ENCODE data around the gene MPPED1. TPM values are rescaled to one million over a fixed set of nuclear protein-coding genes. Genes with fewer than 3 reads are reported as not detected.

Gene MPPED1
- total and polyA plus RNA-seq, 8 donors, result 0.19 to 1.5 (median 0.47) TPM; not detected in 4

DNA sequence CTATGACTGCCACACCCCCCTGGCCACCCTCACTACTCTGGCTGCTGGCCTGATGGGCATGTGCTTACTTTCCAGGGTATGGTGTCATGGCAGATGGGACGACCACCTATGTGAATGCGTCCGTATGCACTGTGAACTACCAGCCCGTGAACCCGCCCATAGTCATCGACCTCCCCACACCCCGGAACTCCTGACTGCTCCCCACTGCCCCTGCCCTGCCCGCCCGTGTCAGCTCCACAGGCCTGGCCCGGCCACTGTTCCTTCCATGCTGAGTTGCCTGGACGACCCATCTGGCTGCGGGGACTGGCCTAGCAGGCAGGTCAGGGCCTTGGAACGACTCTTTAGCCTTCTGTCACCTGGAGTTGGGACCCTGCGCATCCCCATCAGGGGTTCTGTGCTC lies 93.6 kb downstream of the MPPED1 start:
- Histone ChIP-seq H3K4me1 (no peaks in the 10 kb centered on the region), H3K27ac (no peak overlapping the region), H3K4me3 (no peak overlapping the region), H3K36me3 (no peaks in the 10 kb centered on the region), H3K27me3 (peaks cover 0 to 10% (median 0%) of the 10 kb centered on the region in 3 donors), H3K9me3 (no peaks in the 10 kb centered on the region)
- TF ChIP-seq POLR2A (IDR thresholded peaks at IDR 0.05) (no peak), EP300 (IDR thresholded peaks at IDR 0.05) (no peak), POLR2AphosphoS5 (IDR thresholded peaks at IDR 0.05) (no peak)
- TF ChIP-seq, protein P1, sequence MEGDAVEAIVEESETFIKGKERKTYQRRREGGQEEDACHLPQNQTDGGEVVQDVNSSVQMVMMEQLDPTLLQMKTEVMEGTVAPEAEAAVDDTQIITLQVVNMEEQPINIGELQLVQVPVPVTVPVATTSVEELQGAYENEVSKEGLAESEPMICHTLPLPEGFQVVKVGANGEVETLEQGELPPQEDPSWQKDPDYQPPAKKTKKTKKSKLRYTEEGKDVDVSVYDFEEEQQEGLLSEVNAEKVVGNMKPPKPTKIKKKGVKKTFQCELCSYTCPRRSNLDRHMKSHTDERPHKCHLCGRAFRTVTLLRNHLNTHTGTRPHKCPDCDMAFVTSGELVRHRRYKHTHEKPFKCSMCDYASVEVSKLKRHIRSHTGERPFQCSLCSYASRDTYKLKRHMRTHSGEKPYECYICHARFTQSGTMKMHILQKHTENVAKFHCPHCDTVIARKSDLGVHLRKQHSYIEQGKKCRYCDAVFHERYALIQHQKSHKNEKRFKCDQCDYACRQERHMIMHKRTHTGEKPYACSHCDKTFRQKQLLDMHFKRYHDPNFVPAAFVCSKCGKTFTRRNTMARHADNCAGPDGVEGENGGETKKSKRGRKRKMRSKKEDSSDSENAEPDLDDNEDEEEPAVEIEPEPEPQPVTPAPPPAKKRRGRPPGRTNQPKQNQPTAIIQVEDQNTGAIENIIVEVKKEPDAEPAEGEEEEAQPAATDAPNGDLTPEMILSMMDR (IDR thresholded peaks at IDR 0.05), result no peak
- no peak for DNase-seq
- WGBS, 5 donors, result 91 to 93% (median 92%) methylated on average over 14 of the region's 14 CpGs
- intact Hi-C loops (cut with DNase I; ENCODE audit: low total_unique reads), result no loop called here

DNA sequence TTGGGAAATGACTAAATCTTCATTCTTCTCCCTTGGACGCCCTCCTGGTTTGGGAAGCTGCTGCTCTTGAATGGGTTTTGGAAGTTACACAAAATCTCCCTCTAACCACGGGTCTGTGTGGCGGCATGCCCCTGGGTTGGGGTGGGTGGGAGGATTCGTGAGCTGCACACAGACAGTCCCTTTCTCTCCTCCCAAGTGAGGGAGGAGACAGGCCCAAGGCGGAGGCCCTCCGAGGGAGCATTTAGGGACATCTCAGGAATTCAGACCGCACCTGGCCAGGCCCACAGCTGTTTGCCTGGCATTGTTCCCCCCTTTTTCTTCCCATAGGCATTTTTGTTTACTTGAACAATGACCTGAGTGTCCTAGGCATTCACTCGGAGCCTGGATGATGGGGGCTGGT lies 94.1 kb downstream of the MPPED1 start:
- DNase-seq, result no peak
- Histone ChIP-seq H3K4me1 (no peaks in the 10 kb centered on the region), H3K36me3 (no peaks in the 10 kb centered on the region), H3K27ac (no peak overlapping the region), H3K27me3 (peaks cover 0 to 11% (median 0%) of the 10 kb centered on the region in 3 donors), H3K9me3 (no peaks in the 10 kb centered on the region), H3K4me3 (no peak overlapping the region)
- 56 to 73% (median 67%) methylated on average over 8 of the region's 8 CpGs for WGBS, 5 donors
- TF ChIP-seq, protein P1 (IDR thresholded peaks at IDR 0.05), result no peak
- TF ChIP-seq EP300 (IDR thresholded peaks at IDR 0.05), result no peak
- intact Hi-C loops (cut with DNase I; ENCODE audit: low total_unique reads), result no loop called here

DNA sequence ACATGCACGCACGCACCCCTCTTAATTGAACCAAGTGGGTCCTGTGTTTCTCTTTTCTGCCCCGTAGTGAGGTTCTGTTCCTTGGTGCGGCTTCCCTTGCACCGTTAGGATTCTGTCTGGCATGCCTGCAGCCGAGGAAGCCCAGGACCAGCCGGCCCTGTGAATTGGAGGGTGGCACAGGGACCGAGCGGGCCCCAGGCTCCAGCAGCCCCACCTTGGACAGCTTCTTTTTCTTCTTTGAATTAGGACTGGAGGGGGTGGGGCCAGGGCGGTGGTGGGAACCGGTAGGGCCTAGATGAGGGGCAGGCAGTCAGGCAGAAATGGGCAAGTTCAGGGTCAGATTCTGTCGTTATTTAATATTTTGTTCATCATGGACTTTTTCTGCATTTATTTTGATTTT lies 94.7 kb downstream of the MPPED1 start:
- DNase-seq, result no peak
- no peak overlapping the region for H3K27ac ChIP-seq

DNA sequence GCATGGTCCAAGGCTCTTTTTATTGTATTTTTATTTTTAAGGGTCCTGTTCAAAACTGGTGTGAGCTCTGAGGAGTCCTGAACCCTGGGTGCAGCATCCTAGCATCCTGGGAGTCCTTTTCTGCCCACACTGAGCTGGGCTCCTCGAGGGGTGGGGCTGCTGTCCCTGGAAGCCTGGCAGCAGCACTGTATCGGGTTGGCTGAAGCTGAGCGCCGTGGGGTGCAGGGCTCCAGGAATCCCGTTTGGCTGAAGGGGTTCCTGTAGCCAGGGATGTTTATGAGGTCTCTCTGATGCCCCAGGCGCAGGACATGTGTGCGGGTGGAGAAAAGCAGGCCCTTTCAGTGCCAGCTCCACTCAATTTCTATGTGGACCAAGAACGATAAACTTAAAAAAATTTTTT lies 95.4 kb downstream of the MPPED1 start:
- no peak for DNase-seq
- no peak for TF ChIP-seq POLR2AphosphoS5 (IDR thresholded peaks at IDR 0.05)
- TF ChIP-seq POLR2A (IDR thresholded peaks at IDR 0.05), result no peak
- no peak overlapping the region for H3K4me3 ChIP-seq
- intact Hi-C loops (cut with DNase I; ENCODE audit: low total_unique reads), result no loop called here
- no peak overlapping the region for H3K27ac ChIP-seq
- H3K9me3 ChIP-seq, result no peaks in the 10 kb centered on the region
- WGBS, 5 donors, result 63 to 85% (median 75%) methylated on average over 8 of the region's 8 CpGs
- H3K36me3 ChIP-seq, result no peaks in the 10 kb centered on the region
- H3K4me1 ChIP-seq, result no peaks in the 10 kb centered on the region
- H3K27me3 ChIP-seq, result peaks cover 0 to 11% (median 0%) of the 10 kb centered on the region in 3 donors

More for the DNA sequence above, 94.7 kb downstream of the MPPED1 start:
- no peaks in the 10 kb centered on the region for H3K4me1 ChIP-seq
- 74 to 85% (median 82%) methylated on average over 10 to 12 of the region's 12 CpGs for WGBS, 5 donors
- H3K4me3 ChIP-seq, result no peak overlapping the region
- no peaks in the 10 kb centered on the region for H3K9me3 ChIP-seq
- intact Hi-C loops (cut with DNase I; ENCODE audit: low total_unique reads), result no loop called here
- peaks cover 0 to 11% (median 0%) of the 10 kb centered on the region in 3 donors for H3K27me3 ChIP-seq
- no peak for TF ChIP-seq POLR2AphosphoS5 (IDR thresholded peaks at IDR 0.05)
- no peak for TF ChIP-seq EP300 (IDR thresholded peaks at IDR 0.05)
- TF ChIP-seq, protein P1 (IDR thresholded peaks at IDR 0.05), result no peak
- no peak for TF ChIP-seq POLR2A (IDR thresholded peaks at IDR 0.05)
- no peaks in the 10 kb centered on the region for H3K36me3 ChIP-seq

DNA sequence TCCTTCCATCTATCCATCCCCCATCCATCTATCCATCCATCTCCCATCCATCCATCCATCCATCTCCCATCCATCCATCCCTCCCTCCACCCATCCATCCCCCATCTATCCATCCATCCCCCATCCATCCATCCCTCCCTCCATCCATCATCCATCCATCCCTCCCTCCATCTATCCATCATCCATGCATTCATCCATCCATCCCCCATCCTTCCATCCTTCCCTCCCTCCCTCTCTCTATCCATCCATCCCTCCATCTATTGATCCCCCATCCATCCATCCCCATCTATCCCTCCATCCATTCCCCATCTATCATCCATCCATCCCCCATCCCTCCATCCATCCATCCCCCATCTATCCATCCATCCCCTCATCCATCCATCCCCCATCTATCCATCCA lies 96.7 kb downstream of the MPPED1 start:
- intact Hi-C loops (cut with DNase I; ENCODE audit: low total_unique reads), result no loop called here
- no peaks in the 10 kb centered on the region for H3K9me3 ChIP-seq
- H3K27ac ChIP-seq, result no peak overlapping the region
- no peaks in the 10 kb centered on the region for H3K4me1 ChIP-seq
- TF ChIP-seq POLR2A (IDR thresholded peaks at IDR 0.05), result no peak
- no peak for TF ChIP-seq EP300 (IDR thresholded peaks at IDR 0.05)
- TF ChIP-seq, protein P1 (IDR thresholded peaks at IDR 0.05), result no peak
- no peak for TF ChIP-seq POLR2AphosphoS5 (IDR thresholded peaks at IDR 0.05)
- H3K36me3 ChIP-seq, result no peaks in the 10 kb centered on the region
- no peak for DNase-seq
- H3K27me3 ChIP-seq, result peaks cover 0 to 5% (median 0%) of the 10 kb centered on the region in 3 donors
- no peak overlapping the region for H3K4me3 ChIP-seq
